ENCODE measurements around the gene CPZ.

GRCh38 chr4:8601556-8601955 lies 9.0 kb downstream of the CPZ start:
- no peak for TF ChIP-seq NFRKB (IDR thresholded peaks at IDR 0.05)
- no peak for TF ChIP-seq SUZ12 (IDR thresholded peaks at IDR 0.05)
- no peak for TF ChIP-seq ARNT (IDR thresholded peaks at IDR 0.05)
- no peak for TF ChIP-seq BHLHE40 (IDR thresholded peaks at IDR 0.05; ENCODE audit: borderline replicate concordance)
